GM20000 (cell line): ENCODE data around the gene TSPYL6.
A peak's percentile ranks its signal among the peaks of the same experiment; 100 is the strongest.
"Not testable (repeated sequence)": the region's sequence is repeated elsewhere in the genome, so short reads cannot be mapped to it uniquely, and the experiment has no call there.

ENCODE experiments used
- DNase-seq: peaks from one replicate; pipeline ENCODE4 v3.0.0; 2012; ENCODE audit warnings: low spot score
- CTCF ChIP-seq: IDR thresholded peaks from 2 replicates; pipeline ENCODE4 v1.5.1; 2012; ENCODE audit warnings: mild to moderate bottlenecking, control low read depth; ENCODE audit errors: extremely low read depth, missing control alignments

TSPYL6 gene

GRCh38 chr2:54267577-54267976, 11.5 kb upstream of the TSPYL6 start:
- DNase-seq, result no peak
- no peak for TF ChIP-seq CTCF

- DNase-seq, result not testable (repeated sequence)
Observed at GRCh38 chr2:54265081-54265480, 9.1 kb upstream of the TSPYL6 start.

- TF ChIP-seq CTCF, result no peak
- no peak for DNase-seq
Observed at GRCh38 chr2:54262015-54262765, 6.2 kb upstream of the TSPYL6 start.

GRCh38 chr2:54261537-54261936, 5.5 kb upstream of the TSPYL6 start:
- no peak for DNase-seq
- no peak for TF ChIP-seq CTCF

- TF ChIP-seq CTCF, result no peak
- no peak for DNase-seq
Observed at GRCh38 chr2:54260241-54260595, 4.2 kb upstream of the TSPYL6 start.

GRCh38 chr2:54259413-54260240, 3.6 kb upstream of the TSPYL6 start:
- peak; percentile 44 for DNase-seq
- no peak for TF ChIP-seq CTCF

- DNase-seq, result no peak
- TF ChIP-seq CTCF, result no peak
Observed at GRCh38 chr2:54258166-54258565, 2.1 kb upstream of the TSPYL6 start.
